ENCODE data around the gene CSMD2.
A peak's percentile ranks its signal among the peaks of the same experiment; 100 is the strongest.

The CSMD2 gene

DNA sequence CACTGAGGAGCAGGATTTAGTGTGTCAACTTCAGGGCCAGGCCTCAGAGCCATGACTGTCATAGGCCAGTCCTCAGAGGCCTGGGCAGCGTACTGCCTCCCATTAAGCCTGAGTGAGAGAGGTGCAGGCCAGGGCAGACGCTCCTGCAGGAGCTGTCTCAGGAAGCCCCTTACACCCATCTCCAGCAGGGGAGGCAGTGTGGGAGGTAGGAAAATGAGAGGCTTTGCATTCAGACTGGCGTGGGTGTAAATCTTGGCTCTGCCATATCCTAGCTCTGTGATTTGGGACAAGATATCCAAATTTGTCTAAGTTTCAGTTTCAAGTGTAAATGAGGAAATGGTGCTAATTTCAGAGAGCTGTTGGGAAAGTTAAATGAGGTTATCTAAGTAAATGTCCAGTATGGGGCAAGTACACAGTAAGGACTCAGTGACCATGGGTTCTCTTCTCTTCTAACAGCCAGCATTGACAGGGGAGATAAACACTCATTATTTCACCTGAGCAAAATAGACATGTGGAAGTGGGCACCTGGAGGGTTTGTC, 508.5 kb downstream of the CSMD2 start:
- no peak for DNase-seq

DNA sequence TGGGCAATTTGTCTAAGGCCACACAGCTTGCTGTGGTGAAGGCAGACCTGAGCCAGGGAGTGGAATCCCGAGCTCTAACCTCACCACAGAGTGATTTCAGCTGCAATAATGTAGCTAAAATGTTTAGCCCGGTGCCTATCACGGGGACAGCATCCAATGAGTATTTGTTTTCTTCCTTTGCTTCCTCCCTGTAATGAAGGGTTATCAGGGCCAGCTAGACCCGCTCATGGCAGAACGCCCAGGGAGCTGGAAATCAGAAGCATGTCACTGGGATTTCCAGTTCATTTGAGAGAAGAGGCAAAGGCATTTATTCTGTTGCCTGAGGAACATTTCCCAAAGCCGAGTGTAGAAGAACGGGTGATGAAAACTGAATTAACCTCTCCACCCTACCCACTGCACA, 509.5 kb downstream of the CSMD2 start:
- DNase-seq: no peak

GRCh38 chr1:33654267-33654834, 510.7 kb downstream of the CSMD2 start:
- no peak for DNase-seq

DNA sequence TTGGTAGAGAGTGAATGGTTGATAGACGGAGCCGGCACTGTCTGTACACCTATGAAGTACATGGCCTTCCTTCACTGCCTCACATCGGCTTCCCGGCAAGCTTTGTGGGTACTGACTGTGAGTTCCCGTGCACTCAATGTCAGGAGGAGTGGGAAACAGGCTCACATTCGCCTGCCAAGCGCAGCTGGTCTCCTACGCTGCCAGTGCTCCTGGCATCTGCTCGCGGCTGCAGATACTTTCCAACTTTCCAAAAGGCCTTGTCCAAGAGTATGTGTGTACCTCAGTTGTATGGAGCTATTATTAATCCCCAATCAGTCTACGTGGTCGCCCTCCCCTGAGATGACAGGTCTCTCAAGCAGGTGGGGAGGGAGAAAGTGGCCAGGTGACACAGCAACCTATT, 511.8 kb downstream of the CSMD2 start:
- no peak for DNase-seq

GRCh38 chr1:33650708-33651107, 514.3 kb downstream of the CSMD2 start:
- DNase-seq: no peak

- no peak for DNase-seq
Observed at GRCh38 chr1:33649759-33650158, 515.3 kb downstream of the CSMD2 start.

DNA sequence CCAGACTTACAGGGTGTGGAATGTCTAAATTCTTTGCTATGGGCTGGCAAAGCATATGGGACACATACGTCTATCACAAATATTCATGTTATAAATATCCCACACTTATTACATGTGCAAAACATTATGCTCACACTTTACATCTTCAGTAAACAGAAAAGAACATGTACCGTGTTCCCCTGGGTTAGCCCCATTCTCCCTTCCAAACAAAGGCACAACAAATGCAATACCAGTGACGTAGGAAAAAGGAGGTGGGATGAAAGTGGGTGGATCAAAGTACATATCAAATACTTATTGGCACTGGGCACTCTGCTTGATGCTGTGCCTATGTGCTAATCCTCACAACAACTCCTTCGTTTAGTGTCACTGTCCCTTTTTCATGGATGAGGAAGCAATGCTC, 521.8 kb downstream of the CSMD2 start:
- no peak for DNase-seq

GRCh38 chr1:33641104-33641830, 523.8 kb downstream of the CSMD2 start:
- DNase-seq: no peak

DNA sequence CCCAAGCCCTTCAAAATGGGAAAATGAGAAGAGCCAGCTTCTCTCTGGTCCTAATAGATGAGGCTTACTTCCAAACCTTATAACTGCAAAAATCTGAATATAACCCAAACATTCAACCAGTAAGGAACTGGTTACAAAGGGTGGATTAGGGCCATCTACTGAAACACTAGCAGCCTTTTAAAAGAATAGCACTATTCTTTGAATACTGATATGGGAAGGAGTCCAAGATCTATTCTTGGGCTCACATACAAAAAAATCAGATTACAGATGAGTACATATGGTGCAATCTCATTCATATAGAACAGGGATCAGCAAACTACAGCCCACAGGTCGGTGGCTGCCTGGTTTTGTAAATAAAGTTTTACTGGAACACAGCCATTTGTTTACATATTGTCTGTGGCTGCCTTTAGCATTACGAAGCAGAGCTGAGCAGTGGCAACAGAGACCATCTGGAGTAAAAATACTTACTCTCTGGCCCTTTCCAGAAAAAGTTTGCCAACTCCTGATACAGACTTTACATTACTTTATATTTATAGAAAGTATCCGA, 524.8 kb downstream of the CSMD2 start:
- no peak for DNase-seq

- no peak for DNase-seq
Observed at GRCh38 chr1:33637846-33638440, 527.1 kb downstream of the CSMD2 start.

- no peak for DNase-seq
Observed at GRCh38 chr1:33636209-33636608, 528.8 kb downstream of the CSMD2 start.

DNA sequence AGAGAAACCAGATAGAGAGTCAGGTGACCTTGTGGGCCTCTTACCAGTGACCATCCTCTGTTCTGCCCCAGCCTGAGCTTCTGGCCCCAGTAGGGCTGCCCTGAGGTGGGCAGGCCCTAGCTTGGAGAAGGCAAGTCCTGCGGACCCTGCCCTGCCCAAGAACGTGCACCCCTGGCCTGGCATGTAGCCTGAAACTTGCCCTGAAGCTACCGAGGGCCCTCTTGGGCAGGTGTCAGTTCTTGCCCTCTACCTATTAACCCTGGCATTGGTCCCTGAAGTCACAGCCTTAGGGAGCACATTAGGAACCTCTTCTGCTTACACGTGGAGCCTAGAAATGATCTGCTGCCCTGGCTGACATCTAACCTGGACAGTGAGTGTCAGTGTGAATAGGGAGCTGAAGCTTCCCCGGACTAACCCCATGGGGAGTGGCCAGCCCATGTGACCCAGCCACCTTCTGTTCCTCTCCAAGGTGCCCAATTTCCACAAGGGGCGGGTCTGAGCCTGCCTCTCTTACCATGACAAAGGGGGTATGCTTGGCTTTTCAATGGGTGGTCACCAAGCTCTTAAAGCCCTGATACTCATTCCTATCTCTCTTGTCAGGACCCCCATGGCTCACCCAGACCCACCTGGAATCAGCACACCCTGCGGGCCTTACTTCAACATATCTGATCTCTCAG, 529.6 kb downstream of the CSMD2 start:
- DNase-seq: no peak

DNA sequence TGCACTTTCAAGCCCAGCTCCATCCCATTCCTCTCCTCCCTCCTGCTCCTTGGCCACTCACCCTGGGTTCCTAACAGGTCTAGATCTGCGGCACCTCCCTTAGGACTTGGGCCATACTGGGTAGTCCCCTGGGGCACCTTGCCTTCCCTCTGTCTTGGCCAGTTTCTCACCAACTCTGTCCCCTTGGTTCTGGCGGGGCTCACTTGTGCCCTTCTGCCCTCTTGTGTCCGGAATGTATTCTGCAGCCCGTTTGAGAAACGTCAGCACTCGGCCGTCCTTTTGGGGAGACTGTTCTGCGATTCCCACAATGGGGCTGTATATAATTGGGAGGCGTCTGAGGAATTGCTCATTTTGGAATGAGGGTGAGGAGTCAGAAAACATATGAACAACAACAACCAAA, 530.2 kb downstream of the CSMD2 start:
- DNase-seq: no peak

DNA sequence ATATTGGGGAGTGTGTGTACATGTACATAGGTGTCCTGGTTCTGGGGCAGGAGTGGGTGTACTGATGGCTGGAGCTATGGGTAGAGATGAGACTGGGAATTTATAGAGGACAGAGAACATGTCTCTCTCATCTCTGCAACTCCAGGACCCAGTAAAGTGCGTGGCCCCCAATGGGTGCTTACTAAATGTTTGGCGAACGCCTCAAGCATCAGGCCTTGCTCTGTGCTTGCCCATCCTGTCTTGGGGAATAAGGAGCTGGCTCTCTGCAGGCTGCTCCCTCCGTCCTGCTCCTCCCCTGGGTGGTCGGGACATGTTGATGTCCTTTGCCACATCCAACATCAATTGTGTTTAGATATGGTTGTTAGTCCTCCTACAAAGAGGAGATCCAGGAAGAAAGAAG, 530.9 kb downstream of the CSMD2 start:
- DNase-seq: no peak

GRCh38 chr1:33633019-33633801, 531.8 kb downstream of the CSMD2 start:
- DNase-seq: peak; percentile 47

- DNase-seq: no peak
Observed at GRCh38 chr1:33630686-33631085, 534.3 kb downstream of the CSMD2 start.

DNA sequence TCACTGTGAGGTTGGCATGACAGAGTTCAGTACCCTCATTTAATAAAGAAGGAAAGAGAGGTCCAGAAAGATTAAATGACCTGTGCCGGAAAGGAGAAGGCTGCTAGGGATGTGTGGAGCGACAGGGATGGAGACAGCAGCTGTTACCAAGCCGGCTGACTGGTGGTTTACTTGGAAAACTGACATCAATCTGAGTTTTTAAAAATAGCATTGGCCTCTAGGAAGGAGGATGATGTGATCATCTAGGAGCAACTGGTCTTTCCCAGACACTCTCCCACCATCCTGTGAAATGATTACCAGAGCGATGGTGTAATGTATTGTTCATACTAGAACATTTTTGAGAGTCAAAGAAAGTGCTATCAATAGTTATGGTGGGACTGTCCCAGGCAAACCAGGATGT, 538.2 kb downstream of the CSMD2 start:
- DNase-seq: no peak

- no peak for DNase-seq
Observed at GRCh38 chr1:33624991-33625870, 539.8 kb downstream of the CSMD2 start.

DNA sequence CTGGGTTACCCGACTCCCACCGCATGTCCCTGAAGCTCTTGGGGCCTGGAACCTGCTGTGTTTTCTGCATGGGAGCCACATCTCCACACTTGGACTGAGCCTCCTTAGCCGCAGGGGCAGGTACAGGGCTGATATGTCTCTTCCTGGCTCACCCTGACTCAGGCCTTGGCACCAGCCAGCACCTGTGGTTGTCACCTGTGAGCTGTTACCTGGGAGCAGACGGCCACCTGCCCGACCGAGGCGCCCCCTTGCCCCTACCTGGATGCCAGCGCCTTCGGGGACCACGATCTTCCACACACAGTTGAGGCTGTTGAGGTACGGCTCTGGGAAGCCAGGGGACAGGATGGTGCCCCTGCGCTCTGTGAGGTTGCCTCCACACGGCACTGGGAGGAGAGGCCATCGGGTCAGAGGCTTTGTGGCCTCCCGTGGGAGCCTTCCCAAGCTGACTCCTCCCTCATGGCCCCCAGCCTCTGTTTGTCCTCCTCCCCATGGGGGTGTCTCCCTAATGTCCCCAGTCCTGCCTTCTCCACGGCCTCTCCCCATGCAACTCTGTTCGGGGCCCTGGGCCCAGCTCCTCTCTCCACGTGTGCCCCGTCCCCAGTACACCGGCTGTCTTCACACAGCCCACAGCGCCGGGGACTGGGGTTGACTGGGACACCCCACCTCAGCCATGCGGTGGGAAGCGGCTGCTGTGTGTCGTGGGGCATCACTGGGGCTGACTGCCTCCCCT, 540.6 kb downstream of the CSMD2 start:
- no peak for DNase-seq

DNA sequence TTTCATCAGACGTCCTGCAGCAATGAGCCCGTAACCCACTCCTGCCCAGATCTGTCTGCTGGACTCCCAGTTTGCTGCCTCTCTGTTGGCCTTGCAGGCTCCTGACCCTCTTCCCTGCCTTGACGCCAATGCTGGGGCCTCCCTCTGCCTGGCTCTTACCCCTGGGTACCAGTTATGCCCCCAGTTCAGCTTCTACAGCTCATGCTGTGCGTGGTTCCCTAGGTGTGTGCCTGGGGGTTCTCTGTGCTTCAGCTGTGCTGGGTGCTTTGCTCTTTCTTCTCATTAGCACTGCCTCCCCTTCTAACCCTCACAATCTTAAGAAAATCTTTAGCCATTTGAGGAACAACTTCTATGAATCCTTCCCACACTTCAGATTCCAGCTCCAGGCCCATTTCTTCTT, 541.2 kb downstream of the CSMD2 start:
- no peak for DNase-seq

DNA sequence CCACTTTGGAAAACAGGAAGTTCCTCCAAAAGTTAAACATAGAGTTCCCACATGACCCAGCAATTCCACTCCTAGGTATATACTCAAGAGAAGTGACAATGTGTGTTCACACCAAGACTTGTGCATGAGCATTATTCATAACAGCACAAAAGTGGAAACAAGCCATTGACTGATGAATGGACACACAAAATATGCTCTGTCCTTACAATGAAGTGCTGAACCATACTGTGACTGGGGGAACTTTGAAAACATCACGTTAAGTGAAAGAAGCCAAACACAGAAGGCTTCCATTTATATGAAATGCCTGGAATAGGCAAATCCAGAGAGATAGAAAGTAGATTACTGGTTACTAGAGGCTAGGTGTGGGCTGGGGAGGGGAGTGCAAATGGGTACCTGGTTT, 542.3 kb downstream of the CSMD2 start:
- no peak for DNase-seq
